Sigmoid colon (tissue), 7 donors: ENCODE results near the gene PNPLA2. TPM values are rescaled to one million over a fixed set of nuclear protein-coding genes. Genes with fewer than 3 reads are reported as not detected.

Experiments
- DNase-seq: peaks from one replicate; pipeline ENCODE4 v3.0.0-alpha.2; 2019
- H3K27ac ChIP-seq, 4 donors: fragments of 200-600 bp; sonication (generic); one replicate each; pipeline ENCODE4 v1.5.1; 2016 to 2019; ENCODE audit warnings: mild to moderate bottlenecking in 1 of 4
- H3K27me3 ChIP-seq, 3 donors: fragments of 200-600 bp; sonication (generic); one replicate each; pipeline ENCODE4 v1.5.1; 2019; ENCODE audit warnings: mild to moderate bottlenecking in 1 of 3
- H3K36me3 ChIP-seq, 4 donors: fragments of 200-600 bp; sonication (generic); one replicate each; pipeline ENCODE4 v1.5.1; 2016 to 2019
- H3K4me1 ChIP-seq, 4 donors: fragments of 200-600 bp; sonication (generic); one replicate each; pipeline ENCODE4 v1.5.1; 2017 to 2019
- H3K4me3 ChIP-seq, 4 donors: fragments of 200-600 bp; sonication (generic); one replicate each; pipeline ENCODE4 v1.5.1; 2017 to 2019; ENCODE audit warnings: mild to moderate bottlenecking in 2 of 4, moderate library complexity in 1 of 4
- H3K9me3 ChIP-seq, 4 donors: fragments of 200-600 bp in 3 of 4; sonication (generic) in 3 of 4; one replicate each; pipeline versions ENCODE4 v1.5.1 to v1.6.1; 2013 to 2019
- EP300 ChIP-seq, 4 donors: sonication (generic); formaldehyde crosslinking; IDR thresholded peaks; one replicate each; pipeline ENCODE4 v1.6.1; 2017; ENCODE audit warnings: antibody characterized with exemption in 4 of 4
- POLR2A ChIP-seq, 2 donors: fragments of 450-650 bp; IDR thresholded peaks; one replicate each; pipeline ENCODE4 v1.6.1; 2016; ENCODE audit warnings: antibody characterized with exemption in 2 of 2, mild to moderate bottlenecking in 2 of 2, moderate library complexity in 2 of 2
- POLR2AphosphoS5 ChIP-seq, 4 donors: sonication (generic); formaldehyde crosslinking; IDR thresholded peaks; one replicate each; pipeline ENCODE4 v1.6.1; 2017; ENCODE audit warnings: antibody characterized with exemption in 4 of 4
- WGBS, 2 donors: extraction: QIAGEN DNeasy Blood & Tissue Kit; methylation state at CpG; one replicate each; pipeline ENCODE4 v1.1.7; 2013; 5-methylcytosine and 5-hydroxymethylcytosine counted together
- intact Hi-C: fragments of 100-400 bp; cut with DNase I; formaldehyde crosslinking; loops from one replicate; pipeline ENCODE4 v1.15.1; 2023
- polyA plus RNA-seq, 3 donors: library from polyadenylated mRNA; stranded (reverse); fragments of 200-250 nt; gene quantifications; one replicate each; pipeline ENCODE4 v1.2.3, GENCODE V29; 2013
- total RNA-seq, 4 donors: library from RNA; depleted of rRNA; stranded (reverse); fragments of >200 nt; gene quantifications; one replicate each; pipeline ENCODE4 v1.1.0, GENCODE V29; 2016
- TF ChIP-seq, protein P1 (sequence below), 4 experiments: fragments of 450-650 bp in 3 of 4; fragments of 200-600 bp in 1 of 4; IDR thresholded peaks; one replicate each; pipeline ENCODE4 v1.5.1; 2016 to 2019; ENCODE audit warnings: antibody characterized with exemption in 4 of 4, mild to moderate bottlenecking in 3 of 4, moderate library complexity in 2 of 4
- donor health status: healthy with polysubstance abuse.
- donor health status: Bipolar disorder and iron deficiency.
- donor health status: healthy.

Gene PNPLA2
- total and polyA plus RNA-seq, 7 donors: 26.3 to 137 (median 35.4) TPM

DNA sequence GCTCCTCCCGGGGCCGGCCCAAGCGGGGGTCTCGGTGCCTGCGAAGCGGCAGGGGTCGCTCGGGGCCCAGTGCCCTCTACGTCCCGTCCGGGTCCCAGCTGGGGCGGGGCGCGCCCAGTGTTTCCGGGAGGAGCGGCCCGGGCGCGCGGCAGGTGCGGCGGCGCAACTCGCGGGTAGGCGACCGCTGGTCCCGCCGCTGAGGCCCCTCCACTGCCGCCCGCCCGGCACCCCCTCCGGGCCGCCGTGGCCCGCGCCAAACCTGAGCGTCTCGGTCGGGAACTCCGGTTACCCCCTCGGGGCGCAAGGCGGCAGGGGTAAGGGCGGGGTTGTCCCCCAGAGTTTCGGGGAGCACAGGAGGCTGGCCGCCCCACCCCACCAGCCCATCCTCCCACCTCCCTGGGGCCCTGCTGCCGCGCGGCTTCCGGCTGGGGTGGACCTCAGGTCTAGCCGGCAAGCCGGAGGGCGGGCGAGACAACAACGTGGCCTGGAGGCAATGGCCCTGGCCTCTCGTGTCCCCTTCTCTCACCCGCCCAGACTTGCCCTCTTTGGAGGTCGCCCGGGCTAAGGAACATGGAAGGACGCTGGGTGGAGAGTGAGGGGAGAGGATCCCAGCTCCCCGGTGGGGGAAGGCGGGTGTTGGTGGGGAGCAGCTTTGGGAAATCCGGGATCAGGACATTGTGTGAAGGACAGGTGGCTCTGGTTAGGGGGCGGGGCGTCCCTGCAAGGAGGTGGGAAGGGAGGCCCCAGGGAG lies 8.6 kb downstream of the PNPLA2 start:
- TF ChIP-seq POLR2AphosphoS5 (IDR thresholded peaks at IDR 0.05): no peak
- TF ChIP-seq POLR2A (IDR thresholded peaks at IDR 0.05): no peak
- no peak for TF ChIP-seq EP300 (IDR thresholded peaks at IDR 0.05)
- TF ChIP-seq, protein P1, sequence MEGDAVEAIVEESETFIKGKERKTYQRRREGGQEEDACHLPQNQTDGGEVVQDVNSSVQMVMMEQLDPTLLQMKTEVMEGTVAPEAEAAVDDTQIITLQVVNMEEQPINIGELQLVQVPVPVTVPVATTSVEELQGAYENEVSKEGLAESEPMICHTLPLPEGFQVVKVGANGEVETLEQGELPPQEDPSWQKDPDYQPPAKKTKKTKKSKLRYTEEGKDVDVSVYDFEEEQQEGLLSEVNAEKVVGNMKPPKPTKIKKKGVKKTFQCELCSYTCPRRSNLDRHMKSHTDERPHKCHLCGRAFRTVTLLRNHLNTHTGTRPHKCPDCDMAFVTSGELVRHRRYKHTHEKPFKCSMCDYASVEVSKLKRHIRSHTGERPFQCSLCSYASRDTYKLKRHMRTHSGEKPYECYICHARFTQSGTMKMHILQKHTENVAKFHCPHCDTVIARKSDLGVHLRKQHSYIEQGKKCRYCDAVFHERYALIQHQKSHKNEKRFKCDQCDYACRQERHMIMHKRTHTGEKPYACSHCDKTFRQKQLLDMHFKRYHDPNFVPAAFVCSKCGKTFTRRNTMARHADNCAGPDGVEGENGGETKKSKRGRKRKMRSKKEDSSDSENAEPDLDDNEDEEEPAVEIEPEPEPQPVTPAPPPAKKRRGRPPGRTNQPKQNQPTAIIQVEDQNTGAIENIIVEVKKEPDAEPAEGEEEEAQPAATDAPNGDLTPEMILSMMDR (IDR thresholded peaks at IDR 0.05): no peak
- Histone ChIP-seq H3K4me1 (peaks cover 0 to 59% (median 44%) of the 10 kb centered on the region in 4 donors), H3K36me3 (peaks cover 22 to 35% (median 26%) of the 10 kb centered on the region in 4 donors), H3K27me3 (peaks cover 44 to 90% (median 82%) of the 10 kb centered on the region in 3 donors), H3K27ac (peak overlapping the region; percentile 24 to 71 (median 50)), H3K9me3 (no peaks in the 10 kb centered on the region), H3K4me3 (peak overlapping the region in 3 of 4 donors; percentile 31 to 40 (median 32))
- intact Hi-C loops: no loop called here
- WGBS, 2 donors: 1 to 6% methylated on average over 66 of the region's 66 CpGs
- DNase-seq: no peak

DNA sequence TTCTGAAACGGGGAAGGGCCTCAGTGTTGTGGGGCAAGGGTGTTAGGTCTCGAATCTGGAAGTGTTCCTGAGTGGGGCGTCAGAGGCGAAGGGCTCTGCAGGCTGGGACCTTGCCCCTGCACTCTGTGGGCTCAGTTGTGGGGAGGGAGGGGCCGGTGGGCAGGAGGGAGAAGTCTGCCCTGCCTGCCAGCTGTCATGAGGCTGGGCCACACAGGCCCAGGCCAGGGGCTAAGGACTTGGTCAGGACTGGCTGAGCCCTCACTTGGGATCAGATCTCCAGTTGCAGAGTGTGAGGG lies 9.1 kb downstream of the PNPLA2 start, which contains the start of gene CRACR2B:
Gene CRACR2B (plus strand): TSS at position 23 of the 296 bp plus-strand sequence. CDS start 689 bp downstream, outside the sequence.
- intact Hi-C loops: no loop called here
- Histone ChIP-seq H3K9me3 (no peaks in the 10 kb centered on the region), H3K4me3 (peak within 1 kb of the TSS in 3 of 4 donors; percentile 31 to 40 (median 32)), H3K27ac (peak within 1 kb of the TSS; percentile 24 to 71 (median 51)), H3K36me3 (peaks cover 22 to 30% (median 26%) of the 10 kb centered on the region in 4 donors), H3K27me3 (peaks cover 44 to 91% (median 82%) of the 10 kb centered on the region in 3 donors), H3K4me1 (peaks cover 0 to 61% (median 47%) of the 10 kb centered on the region in 4 donors)
- peak in 1 of 2 donors; percentile 15 for TF ChIP-seq POLR2A (IDR thresholded peaks at IDR 0.05)
- no peak for TF ChIP-seq EP300 (IDR thresholded peaks at IDR 0.05)
- 14 to 48% methylated on average over 5 of the region's 5 CpGs for WGBS, 2 donors
- no peak for DNase-seq

DNA sequence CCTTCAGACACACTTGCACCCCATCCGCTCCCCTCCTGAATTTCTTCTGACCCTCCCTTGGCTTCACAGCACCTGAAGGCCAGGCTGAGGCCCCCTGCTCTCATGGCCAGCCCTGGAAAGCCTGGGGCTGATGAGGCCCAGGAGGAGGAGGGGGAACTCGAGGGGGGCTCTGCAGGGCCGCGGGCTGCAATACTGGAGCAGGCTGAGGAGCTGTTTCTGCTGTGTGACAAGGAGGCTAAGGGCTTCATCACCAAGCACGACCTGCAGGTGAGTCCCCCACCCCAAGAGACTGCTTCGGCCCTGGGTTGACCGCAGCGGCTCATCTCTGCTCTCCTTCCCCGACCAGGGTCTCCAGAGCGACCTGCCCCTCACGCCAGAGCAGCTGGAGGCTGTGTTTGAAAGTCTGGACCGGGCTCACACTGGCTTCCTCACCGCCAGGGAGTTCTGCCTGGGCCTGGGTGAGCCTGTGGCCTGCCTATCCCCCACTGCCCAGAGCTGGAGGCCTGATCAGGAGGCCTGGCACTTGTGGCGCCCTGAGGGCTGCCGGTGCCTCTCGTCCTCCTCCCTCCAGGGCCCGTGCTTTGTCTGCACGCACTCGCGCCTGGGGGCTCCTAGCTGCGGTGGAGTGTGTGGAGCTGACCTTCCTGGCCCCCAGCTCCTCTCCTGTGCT lies 9.9 kb downstream of the PNPLA2 start:
- 73 to 77% methylated on average over 21 of the region's 21 CpGs for WGBS, 2 donors
- no peak overlapping the region for H3K4me3 ChIP-seq

DNA sequence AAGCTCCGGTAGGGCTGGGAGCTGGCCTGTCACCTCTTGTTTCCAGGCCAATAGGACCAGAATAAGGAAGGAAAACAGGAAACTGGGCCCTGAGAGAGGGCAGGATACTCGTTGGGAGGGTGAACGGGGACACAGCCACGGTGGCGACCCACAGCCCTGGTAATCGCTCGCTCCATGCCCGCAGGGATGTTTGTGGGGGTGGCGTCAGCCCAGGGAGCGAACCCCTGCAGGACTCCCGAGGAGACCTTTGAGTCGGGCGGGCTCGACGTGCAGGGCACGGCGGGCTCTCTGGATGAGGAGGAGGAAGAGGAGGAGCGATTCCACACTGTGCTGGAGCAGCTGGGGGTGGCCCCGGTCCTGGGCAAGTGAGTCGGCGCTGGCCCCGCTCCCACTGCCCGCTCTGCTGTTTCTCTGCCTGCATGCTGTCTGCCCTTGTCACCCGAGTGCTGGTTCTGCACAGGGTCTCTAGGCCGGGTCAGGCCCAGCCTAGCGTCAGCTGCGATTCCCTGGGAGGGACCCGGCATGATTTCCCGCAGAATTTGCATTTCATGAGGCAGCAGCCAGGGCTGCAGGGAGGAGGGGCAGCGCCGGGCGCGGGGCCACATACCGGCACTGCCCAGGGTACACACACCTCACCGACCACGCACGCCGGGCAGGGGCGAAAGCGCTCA lies 10.6 kb downstream of the PNPLA2 start:
- WGBS, 2 donors: 28 to 43% methylated on average over 40 of the region's 40 CpGs
- TF ChIP-seq POLR2A (IDR thresholded peaks at IDR 0.05) (no peak), POLR2AphosphoS5 (IDR thresholded peaks at IDR 0.05) (peak in 2 of 4 donors; percentile 11 to 16), EP300 (IDR thresholded peaks at IDR 0.05) (no peak)
- TF ChIP-seq, protein P1 (IDR thresholded peaks at IDR 0.05): no peak
- no peak for DNase-seq
- Histone ChIP-seq H3K36me3 (peaks cover 14 to 16% (median 14%) of the 10 kb centered on the region in 4 donors), H3K9me3 (no peaks in the 10 kb centered on the region), H3K4me1 (peaks cover 0 to 72% (median 57%) of the 10 kb centered on the region in 4 donors), H3K27me3 (peaks cover 44 to 82% (median 76%) of the 10 kb centered on the region in 3 donors), H3K4me3 (peak overlapping the region in 3 of 4 donors; percentile 28 to 48 (median 36)), H3K27ac (peak overlapping the region; percentile 2 to 71 (median 24))
- intact Hi-C loops: no loop called here

More for the DNA sequence above, 9.9 kb downstream of the PNPLA2 start:
- intact Hi-C loops: no loop called here
- peaks cover 44 to 87% (median 82%) of the 10 kb centered on the region in 3 donors for H3K27me3 ChIP-seq
- peaks cover 0 to 66% (median 51%) of the 10 kb centered on the region in 4 donors for H3K4me1 ChIP-seq
- no peak for DNase-seq
- TF ChIP-seq POLR2A (IDR thresholded peaks at IDR 0.05) (no peak), EP300 (IDR thresholded peaks at IDR 0.05) (no peak), POLR2AphosphoS5 (IDR thresholded peaks at IDR 0.05) (no peak)
- TF ChIP-seq, protein P1 (IDR thresholded peaks at IDR 0.05): no peak
- peak overlapping the region in 3 of 4 donors; percentile 2 to 71 (median 37) for H3K27ac ChIP-seq
- H3K9me3 ChIP-seq: no peaks in the 10 kb centered on the region
- H3K36me3 ChIP-seq: peaks cover 20 to 23% (median 21%) of the 10 kb centered on the region in 4 donors
